ENCODE results near the gene UQCRQ. TPM values are rescaled to one million over a fixed set of nuclear protein-coding genes. Genes with fewer than 3 reads are reported as not detected.

UQCRQ gene
- 254 and 303 TPM in 2 replicates for total RNA-seq (2014; rRNA removed; shearing (Covaris generic); ENCODE audit: low replicate concordance)

GRCh38 chr5:132866342-132867045 lies at the start of gene UQCRQ, which contains the start of gene GDF9:
UQCRQ (plus strand) TSS chr5:132866642; CDS start chr5:132866882, 240 bp downstream.
GDF9 (minus strand) TSS chr5:132866469; CDS start chr5:132864533, 1,936 bp downstream.
- in situ Hi-C loops (cut with HindIII; ENCODE audit: low pct_unique_long_range_greater_than_20kb, low sequenced_read_pairs): no loop called here
- DNase-seq (ENCODE audit: low read depth): peak; percentile 96

- no peak for DNase-seq (ENCODE audit: low read depth)
- in situ Hi-C loops (cut with HindIII; ENCODE audit: low pct_unique_long_range_greater_than_20kb, low sequenced_read_pairs): no loop called here
These were observed 49.4 kb upstream of the UQCRQ start for GRCh38 chr5:132817011-132817410.

- DNase-seq (ENCODE audit: low read depth): no peak
- in situ Hi-C loops (cut with HindIII; ENCODE audit: low pct_unique_long_range_greater_than_20kb, low sequenced_read_pairs): no loop called here
These were observed 47.0 kb upstream of the UQCRQ start for GRCh38 chr5:132819468-132819867.

- in situ Hi-C loops (cut with HindIII; ENCODE audit: low pct_unique_long_range_greater_than_20kb, low sequenced_read_pairs): no loop called here
- peak; percentile 61 for DNase-seq (ENCODE audit: low read depth)
These were observed 46.2 kb upstream of the UQCRQ start for GRCh38 chr5:132820162-132820754.

- no peak for DNase-seq (ENCODE audit: low read depth)
- in situ Hi-C loops (cut with HindIII; ENCODE audit: low pct_unique_long_range_greater_than_20kb, low sequenced_read_pairs): no loop called here
These were observed 45.1 kb upstream of the UQCRQ start for GRCh38 chr5:132821350-132821749.

GRCh38 chr5:132821791-132822190 lies 44.7 kb upstream of the UQCRQ start:
- no peak for DNase-seq (ENCODE audit: low read depth)
- in situ Hi-C loops (cut with HindIII; ENCODE audit: low pct_unique_long_range_greater_than_20kb, low sequenced_read_pairs): no loop called here

- in situ Hi-C loops (cut with HindIII; ENCODE audit: low pct_unique_long_range_greater_than_20kb, low sequenced_read_pairs): no loop called here
- no peak for DNase-seq (ENCODE audit: low read depth)
These were observed 43.6 kb upstream of the UQCRQ start for GRCh38 chr5:132822650-132823480.

GRCh38 chr5:132823481-132824050 lies 42.9 kb upstream of the UQCRQ start:
- in situ Hi-C loops (cut with HindIII; ENCODE audit: low pct_unique_long_range_greater_than_20kb, low sequenced_read_pairs): no loop called here

GRCh38 chr5:132824426-132824825 lies 42.0 kb upstream of the UQCRQ start:
- DNase-seq (ENCODE audit: low read depth): no peak
- in situ Hi-C loops (cut with HindIII; ENCODE audit: low pct_unique_long_range_greater_than_20kb, low sequenced_read_pairs): no loop called here

More at GRCh38 chr5:132823481-132824050, 42.9 kb upstream of the UQCRQ start:
- DNase-seq (ENCODE audit: low read depth): no peak

GRCh38 chr5:132825033-132825833 lies 41.2 kb upstream of the UQCRQ start:
- DNase-seq (ENCODE audit: low read depth): no peak
- in situ Hi-C loops (cut with HindIII; ENCODE audit: low pct_unique_long_range_greater_than_20kb, low sequenced_read_pairs): no loop called here

- in situ Hi-C loops (cut with HindIII; ENCODE audit: low pct_unique_long_range_greater_than_20kb, low sequenced_read_pairs): no loop called here
These were observed 40.5 kb upstream of the UQCRQ start for GRCh38 chr5:132825834-132826391.

GRCh38 chr5:132826424-132827082 lies 39.9 kb upstream of the UQCRQ start:
- in situ Hi-C loops (cut with HindIII; ENCODE audit: low pct_unique_long_range_greater_than_20kb, low sequenced_read_pairs): no loop called here
- no peak for DNase-seq (ENCODE audit: low read depth)

More at GRCh38 chr5:132825834-132826391, 40.5 kb upstream of the UQCRQ start:
- no peak for DNase-seq (ENCODE audit: low read depth)

GRCh38 chr5:132827943-132828673 lies 38.3 kb upstream of the UQCRQ start:
- in situ Hi-C loops (cut with HindIII; ENCODE audit: low pct_unique_long_range_greater_than_20kb, low sequenced_read_pairs): no loop called here
- no peak for DNase-seq (ENCODE audit: low read depth)

- no peak for DNase-seq (ENCODE audit: low read depth)
- in situ Hi-C loops (cut with HindIII; ENCODE audit: low pct_unique_long_range_greater_than_20kb, low sequenced_read_pairs): no loop called here
These were observed 37.5 kb upstream of the UQCRQ start for GRCh38 chr5:132828846-132829494.

GRCh38 chr5:132829742-132830435 lies 36.6 kb upstream of the UQCRQ start:
- in situ Hi-C loops (cut with HindIII; ENCODE audit: low pct_unique_long_range_greater_than_20kb, low sequenced_read_pairs): no loop called here
- peak; percentile 73 for DNase-seq (ENCODE audit: low read depth)
